A204.1 (cell line): Measurements from ENCODE around the gene BTN2A1.
"Not testable (repeated sequence)": the region's sequence is repeated elsewhere in the genome, so short reads cannot be mapped to it uniquely, and the experiment has no call there.

ENCODE experiments used
- FAIRE-seq: peaks from 2 replicates; lab custom pipeline; 2012; peaks lifted over from hg19 to GRCh38; lab: Jason Lieb, UNC

Gene BTN2A1

GRCh38 chr6:26432627-26433201 lies 25.0 kb upstream of the BTN2A1 start:
- FAIRE-seq = no peak

- FAIRE-seq = not testable (repeated sequence)
These were observed 24.1 kb upstream of the BTN2A1 start for GRCh38 chr6:26433680-26434079.

GRCh38 chr6:26436018-26436417 lies 21.7 kb upstream of the BTN2A1 start:
- FAIRE-seq = no peak

DNA sequence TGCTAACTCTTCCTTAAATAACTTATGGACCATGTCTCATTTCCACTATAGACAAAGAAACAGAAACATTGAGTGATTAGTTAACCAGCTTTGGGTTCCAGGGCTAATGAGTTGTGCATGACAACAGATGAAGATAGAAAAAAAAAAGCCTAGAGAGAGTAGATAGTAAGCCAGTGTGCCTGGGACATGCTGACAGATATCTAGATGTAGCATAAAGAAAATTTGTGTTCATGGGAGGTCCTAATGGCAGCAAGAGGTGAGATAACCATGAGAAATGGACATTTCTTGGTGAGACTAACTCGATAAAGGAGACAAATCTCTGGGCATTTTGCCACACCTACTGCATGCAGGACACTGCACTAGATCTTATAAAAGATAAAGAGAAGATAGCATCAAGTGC lies 20.2 kb upstream of the BTN2A1 start:
- no peak for FAIRE-seq

GRCh38 chr6:26438000-26438399 lies 19.8 kb upstream of the BTN2A1 start:
- FAIRE-seq = no peak

DNA sequence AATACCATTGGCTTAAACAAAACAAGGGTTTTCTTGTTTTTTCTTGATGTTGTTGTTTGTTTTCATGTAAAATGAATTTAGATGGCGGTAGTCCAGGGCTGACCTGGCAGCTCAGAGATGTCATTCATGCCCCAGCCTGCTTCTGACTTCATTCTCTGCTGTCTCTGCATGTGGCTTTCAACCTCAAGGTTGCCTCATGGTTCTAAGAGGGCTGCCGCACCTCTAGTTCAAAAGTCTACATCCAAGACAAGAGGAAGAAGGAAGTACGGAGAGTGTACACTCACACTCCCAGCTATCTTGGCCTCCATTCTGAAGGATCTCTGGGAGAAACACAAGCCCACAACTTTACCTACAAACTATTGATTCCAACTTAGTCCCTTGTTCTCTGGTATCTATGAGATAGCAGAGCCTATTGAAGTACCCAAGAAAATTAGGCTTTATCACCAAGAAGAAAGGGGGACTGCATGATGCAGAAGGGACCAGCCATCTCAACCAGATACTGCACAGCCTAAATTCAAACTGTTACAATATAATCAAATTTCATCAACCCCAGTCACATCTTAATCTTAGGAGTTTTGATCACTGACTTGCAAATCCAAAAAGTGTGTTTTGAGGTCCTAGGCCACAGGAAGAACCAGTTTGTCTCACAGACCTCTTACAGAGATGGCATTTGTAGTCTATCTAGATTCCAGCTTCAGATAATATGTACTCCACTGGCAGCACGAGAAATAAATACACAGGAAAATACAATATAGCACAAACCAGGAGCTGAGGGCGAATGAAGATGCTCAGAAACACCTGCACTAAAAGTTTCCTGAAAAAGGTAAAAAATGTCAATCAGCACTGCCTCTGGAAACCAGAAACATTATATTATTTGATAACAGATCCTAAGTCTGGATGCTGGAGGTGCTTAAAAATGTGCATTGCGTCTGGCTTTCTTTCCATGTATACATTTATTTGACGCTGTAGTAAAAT lies 18.3 kb upstream of the BTN2A1 start:
- no peak for FAIRE-seq

- no peak for FAIRE-seq
These were observed 16.8 kb upstream of the BTN2A1 start for GRCh38 chr6:26440977-26441358.

DNA sequence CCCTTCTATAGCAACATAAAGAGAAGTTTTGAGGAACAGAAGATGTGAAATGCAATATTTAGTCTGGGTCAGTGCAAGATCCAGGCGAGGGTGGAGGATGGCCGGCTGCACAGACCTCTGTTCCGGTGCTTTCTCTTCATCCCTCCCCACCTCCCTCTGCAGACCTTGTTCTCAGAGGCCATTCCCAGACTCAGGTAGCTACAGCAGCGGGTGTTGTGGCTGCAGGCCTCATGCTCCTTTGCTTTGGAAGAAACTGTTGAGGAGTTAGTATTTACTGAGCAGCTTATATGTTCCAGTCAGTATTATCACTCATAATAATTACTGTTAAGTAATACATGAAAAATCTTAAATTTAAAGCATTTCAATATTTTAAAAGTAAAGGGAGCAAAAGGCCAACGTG lies 15.8 kb upstream of the BTN2A1 start:
- no peak for FAIRE-seq

- FAIRE-seq = no peak
These were observed 11.7 kb upstream of the BTN2A1 start for GRCh38 chr6:26445934-26446667.

GRCh38 chr6:26447257-26447656 lies 10.5 kb upstream of the BTN2A1 start:
- no peak for FAIRE-seq

DNA sequence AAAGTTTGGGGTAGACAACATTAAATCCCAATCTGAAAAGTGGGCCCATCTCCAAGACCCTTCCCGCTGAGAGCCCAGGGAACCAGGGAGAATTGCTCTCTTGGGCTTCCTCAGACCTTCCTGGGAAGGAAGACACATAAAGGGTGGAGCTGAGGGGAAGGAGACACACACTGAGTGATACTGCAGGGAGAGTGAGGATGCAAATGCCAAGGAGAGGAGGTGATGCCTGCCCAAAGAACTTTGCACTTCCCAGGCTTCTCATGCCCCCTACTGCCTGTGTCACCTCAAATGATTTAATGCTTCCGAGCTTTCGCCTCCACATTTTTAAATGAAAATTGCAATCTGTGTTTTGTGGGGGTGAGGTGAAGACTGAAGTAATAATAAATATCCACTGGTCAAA lies 7.5 kb upstream of the BTN2A1 start:
- no peak for FAIRE-seq

GRCh38 chr6:26452631-26453235 lies 5.0 kb upstream of the BTN2A1 start:
- no peak for FAIRE-seq

DNA sequence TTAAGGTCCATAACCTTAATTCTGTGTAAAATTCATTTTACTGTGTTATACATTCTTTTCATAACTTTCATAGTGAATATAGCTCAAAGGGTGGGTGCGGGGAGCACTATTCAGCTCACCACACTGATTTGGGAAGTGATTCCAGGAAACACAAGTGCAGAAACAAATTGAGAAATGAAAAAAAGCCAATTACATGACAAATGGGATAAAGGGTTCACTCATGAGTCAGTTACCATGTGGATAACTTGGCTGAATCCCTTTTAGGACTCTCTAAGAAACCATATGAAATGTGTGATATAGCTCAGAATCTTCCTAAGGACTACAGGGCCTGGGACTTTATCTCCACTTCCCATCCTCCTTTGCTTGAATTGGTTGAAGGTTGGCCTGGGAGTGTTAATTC lies 3.1 kb upstream of the BTN2A1 start:
- no peak for FAIRE-seq

DNA sequence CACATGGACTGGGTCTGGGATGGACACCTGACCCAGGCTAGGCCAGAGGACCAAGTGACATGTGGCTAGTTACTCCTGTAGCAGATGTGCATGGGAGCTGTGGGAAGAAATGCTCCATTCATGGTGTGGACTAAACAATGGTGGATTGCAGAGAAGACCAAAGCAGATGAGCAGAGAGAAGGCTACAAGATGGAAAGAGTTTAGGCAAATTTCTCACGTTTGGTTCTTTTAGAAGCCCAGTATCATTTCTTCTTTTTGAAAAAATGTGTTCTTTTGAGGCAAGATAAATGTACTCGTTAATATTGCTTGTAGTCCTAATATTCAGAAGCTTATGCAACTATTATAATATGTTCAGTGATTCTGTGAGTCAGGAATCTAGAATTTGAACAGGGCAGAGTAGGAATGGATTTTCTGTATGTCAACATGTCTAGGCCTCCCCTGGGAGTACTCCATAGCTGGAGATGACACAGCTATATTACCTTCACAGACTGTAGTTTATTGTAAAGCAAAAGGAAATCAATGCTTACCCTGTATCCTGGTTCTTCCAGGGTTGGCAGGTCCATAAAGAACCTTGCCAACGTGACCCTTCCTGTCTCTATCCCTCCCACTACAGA lies 2.3 kb upstream of the BTN2A1 start:
- FAIRE-seq = no peak

- FAIRE-seq = no peak
These were observed 420 bp upstream of the BTN2A1 start for GRCh38 chr6:26457264-26457805.

DNA sequence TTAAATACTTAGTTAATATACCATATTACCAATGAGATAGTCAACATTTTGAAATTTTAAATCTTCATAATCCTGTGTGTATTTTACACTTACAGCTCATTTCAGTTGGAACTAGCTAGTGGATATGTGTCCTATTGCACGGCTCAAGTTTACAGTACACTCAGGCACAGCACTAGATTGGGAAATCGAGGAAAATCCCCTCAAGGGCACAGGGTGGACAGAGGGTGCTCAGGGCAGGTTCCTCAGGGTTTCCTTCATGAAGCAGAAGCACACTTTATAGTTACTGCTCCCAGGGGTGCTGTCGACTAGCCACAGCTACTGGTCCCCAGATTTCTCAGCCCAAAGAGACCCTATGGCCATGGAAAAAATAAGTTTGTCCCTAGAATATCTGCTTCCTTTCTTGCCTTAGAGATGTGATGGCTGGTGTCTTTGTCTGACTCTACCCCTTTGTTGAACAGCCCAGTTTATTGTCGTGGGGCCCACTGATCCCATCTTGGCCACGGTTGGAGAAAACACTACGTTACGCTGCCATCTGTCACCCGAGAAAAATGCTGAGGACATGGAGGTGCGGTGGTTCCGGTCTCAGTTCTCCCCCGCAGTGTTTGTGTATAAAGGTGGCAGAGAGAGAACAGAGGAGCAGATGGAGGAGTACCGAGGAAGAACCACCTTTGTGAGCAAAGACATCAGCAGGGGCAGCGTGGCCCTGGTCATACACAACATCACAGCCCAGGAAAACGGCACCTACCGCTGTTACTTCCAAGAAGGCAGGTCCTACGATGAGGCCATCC lies 1.5 kb downstream of the BTN2A1 start:
- no peak for FAIRE-seq

DNA sequence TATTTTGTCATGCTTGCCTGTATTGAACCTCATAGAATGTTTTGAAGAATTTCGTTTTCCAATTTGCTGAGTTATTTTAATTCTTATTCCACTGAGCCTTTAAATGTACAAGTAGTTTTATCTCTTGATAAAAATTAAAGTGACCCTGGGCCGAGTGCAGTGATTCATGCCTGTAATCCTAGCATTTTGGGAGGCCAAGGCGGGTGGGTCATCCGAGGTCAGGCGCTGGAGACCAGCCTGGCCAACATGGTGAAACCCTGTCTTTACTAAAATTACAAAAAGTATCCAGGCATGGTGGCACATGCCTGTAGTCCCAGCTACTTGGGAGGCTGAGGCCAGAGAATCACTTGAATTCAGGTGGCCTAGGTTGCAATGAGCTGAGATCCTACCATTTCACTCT lies 3.6 kb downstream of the BTN2A1 start:
- not testable (repeated sequence) for FAIRE-seq

DNA sequence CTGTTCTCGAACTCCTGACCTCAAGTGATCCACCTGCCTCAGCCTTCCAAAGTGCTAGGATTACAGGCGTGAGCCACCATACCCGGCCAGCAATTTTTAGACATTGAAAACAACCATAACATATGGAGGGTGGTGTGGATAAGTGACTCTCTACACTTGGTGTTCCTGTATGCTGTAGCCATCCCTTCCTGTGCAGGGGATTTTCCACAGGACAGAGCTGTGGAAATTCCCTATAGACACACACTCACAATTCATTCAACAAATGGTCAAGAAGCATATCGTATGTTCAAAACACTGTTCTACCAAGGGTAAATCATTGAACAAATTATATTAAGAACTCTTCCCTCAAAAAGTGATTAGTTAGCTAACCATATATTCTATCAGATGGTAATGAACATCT lies 6.3 kb downstream of the BTN2A1 start:
- FAIRE-seq = no peak

GRCh38 chr6:26464416-26465131 lies 6.8 kb downstream of the BTN2A1 start:
- FAIRE-seq = no peak

- FAIRE-seq = no peak
These were observed 8.0 kb downstream of the BTN2A1 start for GRCh38 chr6:26465776-26466175.
